Kidney epithelial cell (primary cell): Measurements from ENCODE around the gene CD82. TPM values are rescaled to one million over a fixed set of nuclear protein-coding genes. Genes with fewer than 3 reads are reported as not detected.

ENCODE experiments used
- DNase-seq: peaks from one replicate; pipeline ENCODE4 v3.0.0-alpha.2; 2010; ENCODE audit warnings: low read depth
- H3K27me3 ChIP-seq: 2 replicates; pipeline ENCODE4 v1.6.0; 2011; ENCODE audit warnings: low read length; ENCODE audit not compliant: control insufficient read depth, insufficient read depth
- H3K36me3 ChIP-seq: 2 replicates; pipeline ENCODE4 v1.5.1; 2011; ENCODE audit warnings: low read length; ENCODE audit not compliant: control insufficient read depth, insufficient read depth
- H3K4me3 ChIP-seq: 2 replicates; pipeline ENCODE4 v1.5.1; 2011; ENCODE audit warnings: low read depth, mild to moderate bottlenecking, control low read depth, low read length
- total RNA-seq: library from RNA; depleted of rRNA; stranded (reverse); fragments of >200 nt; gene quantifications from 2 replicates; pipeline ENCODE4 v1.2.3, GENCODE V29; 2015
- TF ChIP-seq, protein P1 (sequence below): IDR thresholded peaks from 2 replicates; pipeline ENCODE4 v1.5.1; 2011; ENCODE audit warnings: mild to moderate bottlenecking, moderate library complexity, low read length, control low read depth, inconsistent platforms; ENCODE audit not compliant: insufficient read depth, poor library complexity, severe bottlenecking

Gene CD82
- total RNA-seq, 1 donor from 2014 or later, result 47.3 TPM

- Histone ChIP-seq H3K27me3 (no peaks in the 10 kb centered on the region), H3K4me3 (no peak overlapping the region), H3K36me3 (no peaks in the 10 kb centered on the region)
- DNase-seq, result no peak
- TF ChIP-seq, protein P1, sequence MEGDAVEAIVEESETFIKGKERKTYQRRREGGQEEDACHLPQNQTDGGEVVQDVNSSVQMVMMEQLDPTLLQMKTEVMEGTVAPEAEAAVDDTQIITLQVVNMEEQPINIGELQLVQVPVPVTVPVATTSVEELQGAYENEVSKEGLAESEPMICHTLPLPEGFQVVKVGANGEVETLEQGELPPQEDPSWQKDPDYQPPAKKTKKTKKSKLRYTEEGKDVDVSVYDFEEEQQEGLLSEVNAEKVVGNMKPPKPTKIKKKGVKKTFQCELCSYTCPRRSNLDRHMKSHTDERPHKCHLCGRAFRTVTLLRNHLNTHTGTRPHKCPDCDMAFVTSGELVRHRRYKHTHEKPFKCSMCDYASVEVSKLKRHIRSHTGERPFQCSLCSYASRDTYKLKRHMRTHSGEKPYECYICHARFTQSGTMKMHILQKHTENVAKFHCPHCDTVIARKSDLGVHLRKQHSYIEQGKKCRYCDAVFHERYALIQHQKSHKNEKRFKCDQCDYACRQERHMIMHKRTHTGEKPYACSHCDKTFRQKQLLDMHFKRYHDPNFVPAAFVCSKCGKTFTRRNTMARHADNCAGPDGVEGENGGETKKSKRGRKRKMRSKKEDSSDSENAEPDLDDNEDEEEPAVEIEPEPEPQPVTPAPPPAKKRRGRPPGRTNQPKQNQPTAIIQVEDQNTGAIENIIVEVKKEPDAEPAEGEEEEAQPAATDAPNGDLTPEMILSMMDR, result no peak
Measured at GRCh38 chr11:44575962-44576361, 10.5 kb downstream of the CD82 start.

DNA sequence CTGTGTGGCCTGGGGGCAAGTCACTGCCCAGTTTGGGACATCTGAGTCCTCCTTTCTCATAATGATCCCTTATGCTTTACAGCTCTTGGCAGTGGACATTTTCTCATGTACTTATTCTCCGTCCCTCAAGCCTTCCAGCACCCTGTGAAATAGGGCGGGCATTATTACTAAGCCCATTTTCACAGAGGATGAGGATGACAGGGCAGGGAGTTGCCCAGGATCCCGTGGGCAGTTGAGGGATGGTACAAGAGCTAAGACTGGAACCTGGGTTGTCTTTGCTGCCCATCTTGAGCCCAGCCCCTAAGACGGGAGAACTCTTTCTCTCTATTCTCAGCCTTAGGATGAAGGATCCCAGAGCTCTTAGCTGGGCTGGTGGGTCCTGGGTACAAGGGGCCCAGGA is 11.2 kb downstream of the CD82 start:
- Histone ChIP-seq H3K27me3 (no peaks in the 10 kb centered on the region), H3K36me3 (no peaks in the 10 kb centered on the region), H3K4me3 (no peak overlapping the region)
- DNase-seq, result no peak
- TF ChIP-seq, protein P1, result no peak

GRCh38 chr11:44577231-44577830 is 11.9 kb downstream of the CD82 start:
- H3K27me3 ChIP-seq, result no peaks in the 10 kb centered on the region
- H3K4me3 ChIP-seq, result no peak overlapping the region
- no peak for DNase-seq
- TF ChIP-seq, protein P1, result no peak
- no peaks in the 10 kb centered on the region for H3K36me3 ChIP-seq

- TF ChIP-seq, protein P1, result no peak
- H3K27me3 ChIP-seq, result no peaks in the 10 kb centered on the region
- no peaks in the 10 kb centered on the region for H3K36me3 ChIP-seq
- H3K4me3 ChIP-seq, result no peak overlapping the region
- no peak for DNase-seq
Measured at GRCh38 chr11:44578279-44578678, 12.8 kb downstream of the CD82 start.

DNA sequence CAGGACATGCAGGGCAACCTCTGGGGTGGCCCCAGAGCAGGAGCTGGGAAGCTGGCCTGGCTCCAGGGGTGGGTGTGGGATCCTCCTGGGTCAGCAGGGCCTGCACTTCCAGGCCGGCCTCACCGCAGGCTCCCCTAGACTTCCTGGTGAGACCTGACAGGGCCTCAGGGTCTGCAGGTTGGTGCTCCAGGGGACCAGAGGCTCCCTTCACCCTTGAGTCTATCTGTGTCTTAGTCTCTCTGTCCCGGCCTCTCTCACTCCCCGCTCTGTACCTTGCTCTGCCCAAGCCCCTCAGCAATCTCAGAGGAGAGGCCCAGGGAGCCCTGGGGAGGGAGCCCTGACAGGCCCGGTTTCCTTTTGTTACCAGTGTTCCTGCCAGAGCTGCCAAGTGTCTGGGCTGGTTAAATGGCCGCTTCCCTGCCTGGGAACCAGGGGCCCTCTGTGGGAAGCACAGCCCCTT is 13.9 kb downstream of the CD82 start:
- no peaks in the 10 kb centered on the region for H3K27me3 ChIP-seq
- no peaks in the 10 kb centered on the region for H3K36me3 ChIP-seq
- TF ChIP-seq, protein P1, result no peak
- DNase-seq, result no peak
- H3K4me3 ChIP-seq, result no peak overlapping the region

DNA sequence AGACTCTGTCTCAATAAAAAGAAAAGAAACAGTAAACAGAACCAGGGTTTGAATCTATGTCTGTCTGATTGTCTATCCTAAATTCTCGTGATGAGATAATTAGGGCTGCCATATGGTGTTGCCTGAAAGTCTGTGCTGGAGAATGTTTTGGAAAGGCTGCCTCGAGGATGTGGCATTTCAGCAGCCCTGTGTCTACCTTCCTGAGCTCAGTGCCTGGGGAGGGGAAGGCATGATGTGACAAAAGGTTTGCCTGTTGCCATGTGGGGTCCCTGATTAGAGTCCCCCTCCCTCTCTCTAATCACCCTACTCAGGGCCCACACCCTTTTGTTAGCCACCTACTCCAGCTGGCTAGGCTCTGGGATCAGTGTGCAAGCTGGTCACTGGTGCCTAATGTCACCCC is 15.2 kb downstream of the CD82 start:
- TF ChIP-seq, protein P1, result no peak
- no peaks in the 10 kb centered on the region for H3K27me3 ChIP-seq
- no peak for DNase-seq
- no peaks in the 10 kb centered on the region for H3K36me3 ChIP-seq
- no peak overlapping the region for H3K4me3 ChIP-seq
